GM12891 (cell line): ENCODE results near the gene TRAPPC10.

Source experiments
- PAX5 ChIP-seq: IDR thresholded peaks from 2 replicates; pipeline ENCODE4 v1.6.1; 2011; ENCODE audit warnings: low read length, moderate library complexity, mild to moderate bottlenecking; ENCODE audit not compliant: insufficient read depth, severe bottlenecking
- POLR2A ChIP-seq: IDR thresholded peaks from 2 replicates; pipeline ENCODE4 v1.6.1; 2011; ENCODE audit warnings: low read depth, low read length, control low read depth
- POLR2AphosphoS5 ChIP-seq: IDR thresholded peaks from 2 replicates; pipeline ENCODE4 v1.6.1; 2011; ENCODE audit warnings: low read depth, low read length, control low read depth
- POU2F2 ChIP-seq: IDR thresholded peaks from 2 replicates; pipeline ENCODE4 v1.6.1; 2011; ENCODE audit warnings: low read depth, mild to moderate bottlenecking, control low read depth, low read length, moderate library complexity
- TAF1 ChIP-seq: IDR thresholded peaks from 2 replicates; pipeline ENCODE4 v1.6.1; 2011; ENCODE audit warnings: low read depth, low read length, control low read depth

DNA sequence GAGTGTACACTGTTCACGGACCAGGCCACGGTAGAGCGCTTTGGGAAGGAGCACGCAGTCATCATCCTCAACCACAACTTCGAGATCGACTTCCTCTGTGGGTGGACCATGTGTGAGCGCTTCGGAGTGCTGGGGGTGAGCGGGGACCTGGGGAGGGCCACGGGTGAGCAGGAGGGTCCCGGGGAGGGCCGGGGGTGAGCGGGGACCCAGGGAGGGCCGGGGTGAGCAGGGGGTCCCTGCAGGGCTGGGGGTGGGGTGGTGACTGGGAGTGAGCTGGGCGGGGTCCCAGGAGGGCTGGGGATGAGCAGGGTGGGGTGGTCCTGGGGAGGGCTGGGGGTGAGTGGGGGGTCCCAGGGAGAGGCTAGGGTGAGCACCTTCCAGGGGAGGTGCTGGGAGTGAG is 44.1 kb upstream of the TRAPPC10 start:
- TF ChIP-seq POLR2A (no peak), POU2F2 (no peak), POLR2AphosphoS5 (no peak), TAF1 (no peak), PAX5 (no peak)
